HepG2 (cell line): ENCODE results near the gene FBF1. TPM values are rescaled to one million over a fixed set of nuclear protein-coding genes. Genes with fewer than 3 reads are reported as not detected.

Source experiments
- ADNP ChIP-seq: sonication (generic); formaldehyde crosslinking; IDR thresholded peaks from 2 replicates; pipeline ENCODE4 v1.4.0; 2020; ENCODE audit warnings: missing genetic modification reagents
- ARNT ChIP-seq: fragments of 450-650 bp; IDR thresholded peaks from 2 replicates; pipeline ENCODE4 v1.6.1; 2017
- FOXK1 ChIP-seq: sonication (generic); formaldehyde crosslinking; IDR thresholded peaks from 2 replicates; pipeline ENCODE4 v1.4.0; 2020; ENCODE audit warnings: low read depth, missing genetic modification reagents, borderline replicate concordance
- GABPB1 ChIP-seq: IDR thresholded peaks from 2 replicates; pipeline ENCODE4 v1.6.1; 2016; ENCODE audit warnings: mild to moderate bottlenecking, missing genetic modification reagents, moderate library complexity, missing compliant biosample characterization
- KDM3A ChIP-seq: IDR thresholded peaks from 2 replicates; pipeline ENCODE4 v1.6.1; 2018; ENCODE audit warnings: low read depth, missing compliant biosample characterization
- MBD4 ChIP-seq: IDR thresholded peaks from 2 replicates; pipeline ENCODE4 v1.6.1; 2012; ENCODE audit warnings: low read length, inconsistent platforms, borderline replicate concordance
- MTF2 ChIP-seq: sonication (generic); formaldehyde crosslinking; IDR thresholded peaks from 2 replicates; pipeline ENCODE4 v1.5.0; 2020; ENCODE audit warnings: missing genetic modification reagents, borderline replicate concordance
- MXD4 ChIP-seq: IDR thresholded peaks from 2 replicates; pipeline ENCODE4 v1.6.1; 2016; ENCODE audit warnings: mild to moderate bottlenecking, missing biosample characterization, missing genetic modification reagents
- NFIB ChIP-seq: sonication (generic); formaldehyde crosslinking; IDR thresholded peaks from 2 replicates; pipeline ENCODE4 v1.9.0; 2021; ENCODE audit warnings: missing genetic modification reagents, mild to moderate bottlenecking, borderline replicate concordance
- NPAS2 ChIP-seq: sonication (generic); formaldehyde crosslinking; IDR thresholded peaks from 2 replicates; pipeline ENCODE4 v1.8.0; 2022; ENCODE audit warnings: mild to moderate bottlenecking, missing genetic modification reagents, borderline replicate concordance
- RFXAP ChIP-seq: sonication (generic); formaldehyde crosslinking; IDR thresholded peaks from 2 replicates; pipeline ENCODE4 v1.4.0; 2020; ENCODE audit warnings: missing genetic modification reagents, borderline replicate concordance
- RXRB ChIP-seq: IDR thresholded peaks from 2 replicates; pipeline ENCODE4 v1.6.1; 2016; ENCODE audit warnings: borderline replicate concordance, missing genetic modification reagents, missing compliant biosample characterization
- SMAD9 ChIP-seq: sonication (generic); formaldehyde crosslinking; IDR thresholded peaks from 2 replicates; pipeline ENCODE4 v1.5.1; 2020; ENCODE audit warnings: mild to moderate bottlenecking, missing genetic modification reagents
- SRY ChIP-seq: sonication (generic); formaldehyde crosslinking; IDR thresholded peaks from 2 replicates; pipeline ENCODE4 v1.8.0; 2022; ENCODE audit warnings: mild to moderate bottlenecking, missing genetic modification reagents
- THAP11 ChIP-seq: IDR thresholded peaks from 2 replicates; pipeline ENCODE4 v1.6.1; 2016; ENCODE audit warnings: missing biosample characterization, missing genetic modification reagents
- ZBTB38 ChIP-seq: sonication (generic); formaldehyde crosslinking; IDR thresholded peaks from 2 replicates; pipeline ENCODE4 v1.5.1; 2020; ENCODE audit warnings: mild to moderate bottlenecking, missing genetic modification reagents
- ZFP36L1 ChIP-seq: sonication (generic); formaldehyde crosslinking; IDR thresholded peaks from 2 replicates; pipeline ENCODE4 v1.8.0; 2022; ENCODE audit warnings: mild to moderate bottlenecking, missing genetic modification reagents, moderate library complexity
- ZIK1 ChIP-seq: sonication (generic); formaldehyde crosslinking; IDR thresholded peaks from 2 replicates; pipeline ENCODE4 v1.5.0; 2020; ENCODE audit warnings: mild to moderate bottlenecking, low read depth, missing genetic modification reagents, borderline replicate concordance
- ZNF572 ChIP-seq: sonication (generic); formaldehyde crosslinking; IDR thresholded peaks from 2 replicates; pipeline ENCODE4 v1.5.1; 2020; ENCODE audit warnings: mild to moderate bottlenecking, missing genetic modification reagents
- ZNF616 ChIP-seq: sonication (generic); formaldehyde crosslinking; IDR thresholded peaks from 2 replicates; pipeline ENCODE4 v1.5.0; 2020; ENCODE audit warnings: low read depth, mild to moderate bottlenecking, missing genetic modification reagents
- ZNF772 ChIP-seq: sonication (generic); formaldehyde crosslinking; IDR thresholded peaks from 2 replicates; pipeline ENCODE4 v1.5.0; 2020; ENCODE audit warnings: mild to moderate bottlenecking, missing genetic modification reagents
- polyA plus RNA-seq, 8 experiments: library from polyadenylated mRNA; depleted of rRNA in 3 of 8; stranded (reverse) in 7 of 8; unstranded in 1 of 8; fragments of >200 nt; fragmentation: Illumina TruSeq in 4 of 8; extraction: Trizol in 4 of 8; gene quantifications; 2 replicates each; pipeline versions ENCODE4 v1.2.1 to v1.2.3, GENCODE V29; 2011 to 2016; ENCODE audit warnings: low read depth in 4 of 8, missing spikeins in 1 of 8, mixed read lengths in 1 of 8; ENCODE audit not compliant: insufficient read depth in 1 of 8
- total RNA-seq, 5 experiments: library from RNA; depleted of rRNA; stranded (reverse); fragments of >200 nt; fragmentation: Illumina TruSeq; extraction: Trizol; gene quantifications; 2 replicates each; pipeline ENCODE4 v1.2.3, GENCODE V29; 2016; ENCODE audit warnings: low read depth in 1 of 5
- TF ChIP-seq, protein P1 (sequence below): fragments of 450-650 bp; IDR thresholded peaks from 2 replicates; pipeline ENCODE4 v1.6.1; 2016
- TF ChIP-seq, protein P2 (sequence below): sonication (generic); formaldehyde crosslinking; IDR thresholded peaks from 2 replicates; pipeline ENCODE4 v1.8.0; 2022; ENCODE audit warnings: mild to moderate bottlenecking, missing genetic modification reagents
- TF ChIP-seq, protein P3 (sequence below): sonication (generic); formaldehyde crosslinking; IDR thresholded peaks from 2 replicates; pipeline ENCODE4 v1.5.0; 2020; ENCODE audit warnings: missing genetic modification reagents
- TF ChIP-seq, protein P4 (sequence below): sonication (generic); formaldehyde crosslinking; IDR thresholded peaks from 2 replicates; pipeline ENCODE4 v1.5.0; 2020; ENCODE audit warnings: missing genetic modification reagents

The FBF1 gene
- total and polyA plus RNA-seq, 2 of the 13 experiments (the other 11 are each of a cell fraction or from before 2014, with no cell fraction given): 2.4 to 8.1 TPM

DNA sequence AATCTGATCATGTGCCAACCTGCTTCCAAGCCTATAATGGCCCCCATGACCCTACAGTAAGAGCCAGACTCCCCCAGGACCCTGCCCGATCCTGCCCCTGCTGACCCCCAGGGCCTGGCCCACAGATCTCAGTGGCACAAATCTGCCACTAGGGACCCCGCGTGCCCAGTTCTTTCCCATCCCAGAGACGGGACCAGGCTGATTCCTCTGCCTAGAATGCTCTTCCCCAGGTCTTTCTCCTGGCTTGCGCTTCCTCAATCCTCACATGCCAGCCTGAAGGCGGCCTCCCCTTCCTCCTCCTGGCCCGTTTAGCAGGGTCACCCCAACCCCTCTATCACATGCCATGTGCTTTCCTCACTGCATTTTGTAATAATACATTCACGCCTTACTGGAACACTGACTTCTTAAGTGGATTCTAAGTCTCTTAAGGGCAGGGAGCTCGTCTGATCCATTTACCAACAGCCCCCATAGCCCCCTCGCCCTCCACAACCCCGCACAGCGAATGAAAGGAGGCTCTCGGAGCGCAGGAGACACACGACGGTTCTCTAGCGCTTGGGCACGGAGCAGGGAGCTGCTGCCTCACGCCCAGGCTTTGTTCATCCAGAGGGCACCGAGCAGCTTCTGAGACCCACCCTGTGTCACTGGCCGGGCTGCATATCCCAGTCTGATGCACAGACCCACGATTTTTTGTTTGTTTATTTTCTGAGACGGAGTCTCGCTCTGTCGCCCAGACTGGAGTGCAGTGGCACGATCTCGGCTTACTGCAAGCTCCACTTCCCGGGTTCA lies 45.3 kb downstream of the FBF1 start (continued):
- 0 out of 2 replicates have a peak, but pooled peaks have one; percentile 5 for TF ChIP-seq THAP11 (CRISPR knock-in tag)
- 0 out of 2 replicates have a peak, but pooled peaks have one; percentile 20 for TF ChIP-seq MTF2
- TF ChIP-seq, protein P1, sequence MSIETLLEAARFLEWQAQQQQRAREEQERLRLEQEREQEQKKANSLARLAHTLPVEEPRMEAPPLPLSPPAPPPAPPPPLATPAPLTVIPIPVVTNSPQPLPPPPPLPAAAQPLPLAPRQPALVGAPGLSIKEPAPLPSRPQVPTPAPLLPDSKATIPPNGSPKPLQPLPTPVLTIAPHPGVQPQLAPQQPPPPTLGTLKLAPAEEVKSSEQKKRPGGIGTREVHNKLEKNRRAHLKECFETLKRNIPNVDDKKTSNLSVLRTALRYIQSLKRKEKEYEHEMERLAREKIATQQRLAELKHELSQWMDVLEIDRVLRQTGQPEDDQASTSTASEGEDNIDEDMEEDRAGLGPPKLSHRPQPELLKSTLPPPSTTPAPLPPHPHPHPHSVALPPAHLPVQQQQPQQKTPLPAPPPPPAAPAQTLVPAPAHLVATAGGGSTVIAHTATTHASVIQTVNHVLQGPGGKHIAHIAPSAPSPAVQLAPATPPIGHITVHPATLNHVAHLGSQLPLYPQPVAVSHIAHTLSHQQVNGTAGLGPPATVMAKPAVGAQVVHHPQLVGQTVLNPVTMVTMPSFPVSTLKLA: no peak
- TF ChIP-seq ZNF772: peak; percentile 60; the same call in 1 of the 2 replicates
- TF ChIP-seq, protein P2, sequence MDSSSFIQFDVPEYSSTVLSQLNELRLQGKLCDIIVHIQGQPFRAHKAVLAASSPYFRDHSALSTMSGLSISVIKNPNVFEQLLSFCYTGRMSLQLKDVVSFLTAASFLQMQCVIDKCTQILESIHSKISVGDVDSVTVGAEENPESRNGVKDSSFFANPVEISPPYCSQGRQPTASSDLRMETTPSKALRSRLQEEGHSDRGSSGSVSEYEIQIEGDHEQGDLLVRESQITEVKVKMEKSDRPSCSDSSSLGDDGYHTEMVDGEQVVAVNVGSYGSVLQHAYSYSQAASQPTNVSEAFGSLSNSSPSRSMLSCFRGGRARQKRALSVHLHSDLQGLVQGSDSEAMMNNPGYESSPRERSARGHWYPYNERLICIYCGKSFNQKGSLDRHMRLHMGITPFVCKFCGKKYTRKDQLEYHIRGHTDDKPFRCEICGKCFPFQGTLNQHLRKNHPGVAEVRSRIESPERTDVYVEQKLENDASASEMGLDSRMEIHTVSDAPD (CRISPR knock-in tag): no peak
- TF ChIP-seq ARNT: no peak
- no peak for TF ChIP-seq ZFP36L1 (CRISPR knock-in tag)
- no peak for TF ChIP-seq ZNF616 (CRISPR knock-in tag)
- no peak for TF ChIP-seq ZNF572 (CRISPR knock-in tag)
- TF ChIP-seq, protein P3, sequence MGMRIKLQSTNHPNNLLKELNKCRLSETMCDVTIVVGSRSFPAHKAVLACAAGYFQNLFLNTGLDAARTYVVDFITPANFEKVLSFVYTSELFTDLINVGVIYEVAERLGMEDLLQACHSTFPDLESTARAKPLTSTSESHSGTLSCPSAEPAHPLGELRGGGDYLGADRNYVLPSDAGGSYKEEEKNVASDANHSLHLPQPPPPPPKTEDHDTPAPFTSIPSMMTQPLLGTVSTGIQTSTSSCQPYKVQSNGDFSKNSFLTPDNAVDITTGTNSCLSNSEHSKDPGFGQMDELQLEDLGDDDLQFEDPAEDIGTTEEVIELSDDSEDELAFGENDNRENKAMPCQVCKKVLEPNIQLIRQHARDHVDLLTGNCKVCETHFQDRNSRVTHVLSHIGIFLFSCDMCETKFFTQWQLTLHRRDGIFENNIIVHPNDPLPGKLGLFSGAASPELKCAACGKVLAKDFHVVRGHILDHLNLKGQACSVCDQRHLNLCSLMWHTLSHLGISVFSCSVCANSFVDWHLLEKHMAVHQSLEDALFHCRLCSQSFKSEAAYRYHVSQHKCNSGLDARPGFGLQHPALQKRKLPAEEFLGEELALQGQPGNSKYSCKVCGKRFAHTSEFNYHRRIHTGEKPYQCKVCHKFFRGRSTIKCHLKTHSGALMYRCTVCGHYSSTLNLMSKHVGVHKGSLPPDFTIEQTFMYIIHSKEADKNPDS (CRISPR knock-in tag): 0 out of 2 replicates have a peak, but pooled peaks have one; percentile 46
- TF ChIP-seq NFIB (CRISPR knock-in tag): no peak
- TF ChIP-seq MXD4 (CRISPR knock-in tag): no peak
- TF ChIP-seq SRY (CRISPR knock-in tag): 0 out of 2 replicates have a peak, but pooled peaks have one; percentile 17
- no peak for TF ChIP-seq FOXK1 (CRISPR knock-in tag)
- 0 out of 2 replicates have a peak, but pooled peaks have one; percentile 9 for TF ChIP-seq ZBTB38 (CRISPR knock-in tag)
- TF ChIP-seq ZIK1: peak; percentile 59; the same call in 1 of the 2 replicates
- TF ChIP-seq GABPB1 (CRISPR knock-in tag): no peak
- no peak for TF ChIP-seq MBD4
- TF ChIP-seq, protein P4, sequence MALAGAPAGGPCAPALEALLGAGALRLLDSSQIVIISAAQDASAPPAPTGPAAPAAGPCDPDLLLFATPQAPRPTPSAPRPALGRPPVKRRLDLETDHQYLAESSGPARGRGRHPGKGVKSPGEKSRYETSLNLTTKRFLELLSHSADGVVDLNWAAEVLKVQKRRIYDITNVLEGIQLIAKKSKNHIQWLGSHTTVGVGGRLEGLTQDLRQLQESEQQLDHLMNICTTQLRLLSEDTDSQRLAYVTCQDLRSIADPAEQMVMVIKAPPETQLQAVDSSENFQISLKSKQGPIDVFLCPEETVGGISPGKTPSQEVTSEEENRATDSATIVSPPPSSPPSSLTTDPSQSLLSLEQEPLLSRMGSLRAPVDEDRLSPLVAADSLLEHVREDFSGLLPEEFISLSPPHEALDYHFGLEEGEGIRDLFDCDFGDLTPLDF (CRISPR knock-in tag): no peak
- TF ChIP-seq RXRB (CRISPR knock-in tag): no peak; the same call in 1 of the 2 replicates
- no peak for TF ChIP-seq NPAS2 (CRISPR knock-in tag)
- 0 out of 2 replicates have a peak, but pooled peaks have one; percentile 4 for TF ChIP-seq ADNP (CRISPR knock-in tag)
- TF ChIP-seq RFXAP (CRISPR knock-in tag): peak; percentile 5; the same call in 1 of the 2 replicates
- no peak for TF ChIP-seq SMAD9
- 0 out of 2 replicates have a peak, but pooled peaks have one; percentile 3 for TF ChIP-seq KDM3A
